AG08395 (cell line): ENCODE results near the gene LENG8.

Experiments
- DNase-seq: peaks from one replicate; pipeline ENCODE4 v3.0.0; 2012; ENCODE audit warnings: mixed read lengths, low spot score

The LENG8 gene

GRCh38 chr19:54448774-54449700 is at the start of gene LENG8:
TSS of gene LENG8 (plus strand) at chr19:54449199. CDS start at chr19:54451345, 2,146 bp downstream.
- DNase-seq: peak; percentile 97

GRCh38 chr19:54400913-54401312 is 48.1 kb upstream of the LENG8 start:
- no peak for DNase-seq

- DNase-seq: no peak
Measured at GRCh38 chr19:54403054-54403453, 45.9 kb upstream of the LENG8 start.

- no peak for DNase-seq
Measured at GRCh38 chr19:54405628-54406027, 43.4 kb upstream of the LENG8 start.

GRCh38 chr19:54407780-54408179 is 41.2 kb upstream of the LENG8 start:
- no peak for DNase-seq

GRCh38 chr19:54408456-54409026 is 40.5 kb upstream of the LENG8 start:
- no peak for DNase-seq

GRCh38 chr19:54411033-54411432 is 38.0 kb upstream of the LENG8 start:
- no peak for DNase-seq

- DNase-seq: no peak
Measured at GRCh38 chr19:54412877-54413276, 36.1 kb upstream of the LENG8 start.

GRCh38 chr19:54414156-54414555 is 34.8 kb upstream of the LENG8 start:
- DNase-seq: no peak

- DNase-seq: no peak
Measured at GRCh38 chr19:54415208-54415900, 33.6 kb upstream of the LENG8 start, which contains the start of gene TTYH1. TSS of gene TTYH1 (plus strand) at chr19:54415464. CDS start at chr19:54415553, 89 bp downstream.

- no peak for DNase-seq
Measured at GRCh38 chr19:54415901-54416673, 32.9 kb upstream of the LENG8 start.

GRCh38 chr19:54416695-54417491 is 32.1 kb upstream of the LENG8 start:
- no peak for DNase-seq

- DNase-seq: peak; percentile 42
Measured at GRCh38 chr19:54418030-54418929, 30.7 kb upstream of the LENG8 start.

GRCh38 chr19:54418930-54419800 is 29.8 kb upstream of the LENG8 start:
- DNase-seq: no peak

- DNase-seq: no peak
Measured at GRCh38 chr19:54420068-54420382, 29.0 kb upstream of the LENG8 start.

GRCh38 chr19:54420383-54421168 is 28.4 kb upstream of the LENG8 start:
- DNase-seq: no peak

GRCh38 chr19:54421169-54421516 is 27.9 kb upstream of the LENG8 start:
- no peak for DNase-seq

GRCh38 chr19:54421521-54421920 is 27.5 kb upstream of the LENG8 start:
- DNase-seq: no peak
